ENCODE results near the gene PROM1.

PROM1 gene

DNA sequence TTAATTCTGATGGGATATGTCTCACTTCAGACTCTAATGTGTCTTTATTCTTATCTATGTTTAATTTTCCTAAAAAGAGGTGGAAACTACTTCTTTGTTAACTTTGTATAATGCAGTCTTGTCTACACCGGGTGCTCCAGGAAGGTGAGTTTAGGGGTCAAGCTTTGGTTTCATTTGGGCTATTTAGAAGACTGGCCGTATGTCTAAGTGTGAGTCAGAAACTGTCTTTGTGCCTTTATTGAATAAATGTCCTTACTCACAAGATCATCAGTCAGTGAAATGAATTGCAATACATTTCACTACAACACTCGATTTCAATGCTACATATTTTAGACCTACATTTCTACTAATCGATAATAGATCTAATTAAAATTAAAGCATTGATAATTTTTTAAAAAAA lies 56.2 kb downstream of the PROM1 start:
- TF ChIP-seq CTCF (conservative IDR thresholded peaks at IDR 0.05): no peak
- no peak overlapping the region for H3K27ac ChIP-seq

- no peak for TF ChIP-seq CTCF (conservative IDR thresholded peaks at IDR 0.05)
- no peak overlapping the region for H3K27ac ChIP-seq
Observed at GRCh38 chr4:16027114-16027513, 56.7 kb downstream of the PROM1 start.

GRCh38 chr4:16026160-16026761 lies 57.6 kb downstream of the PROM1 start:
- TF ChIP-seq CTCF (conservative IDR thresholded peaks at IDR 0.05): peak; percentile 78
- H3K27ac ChIP-seq: no peak overlapping the region

DNA sequence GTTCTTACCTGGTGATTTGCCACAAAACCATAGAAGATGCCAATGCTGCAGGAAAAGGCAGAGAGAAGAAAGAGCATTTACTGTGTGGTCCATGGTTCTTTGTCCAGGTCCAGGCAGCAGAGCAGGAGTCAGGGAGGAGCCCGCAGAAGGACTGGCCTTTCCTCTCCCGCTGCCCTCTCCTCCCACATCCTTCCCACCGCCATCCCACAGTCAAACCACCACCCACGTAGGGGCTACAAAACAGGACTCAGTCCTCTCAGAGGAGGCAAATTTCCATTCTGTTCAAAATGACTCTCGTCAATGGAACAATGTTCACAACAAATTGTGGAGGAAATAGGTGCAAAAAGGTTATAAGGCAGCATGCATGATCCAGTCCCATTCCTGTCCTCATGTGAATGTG lies 58.6 kb downstream of the PROM1 start:
- TF ChIP-seq CTCF (conservative IDR thresholded peaks at IDR 0.05): no peak
- H3K27ac ChIP-seq: no peak overlapping the region

GRCh38 chr4:16023776-16024408 lies 59.9 kb downstream of the PROM1 start:
- TF ChIP-seq CTCF (conservative IDR thresholded peaks at IDR 0.05): no peak
- H3K27ac ChIP-seq: no peak overlapping the region

DNA sequence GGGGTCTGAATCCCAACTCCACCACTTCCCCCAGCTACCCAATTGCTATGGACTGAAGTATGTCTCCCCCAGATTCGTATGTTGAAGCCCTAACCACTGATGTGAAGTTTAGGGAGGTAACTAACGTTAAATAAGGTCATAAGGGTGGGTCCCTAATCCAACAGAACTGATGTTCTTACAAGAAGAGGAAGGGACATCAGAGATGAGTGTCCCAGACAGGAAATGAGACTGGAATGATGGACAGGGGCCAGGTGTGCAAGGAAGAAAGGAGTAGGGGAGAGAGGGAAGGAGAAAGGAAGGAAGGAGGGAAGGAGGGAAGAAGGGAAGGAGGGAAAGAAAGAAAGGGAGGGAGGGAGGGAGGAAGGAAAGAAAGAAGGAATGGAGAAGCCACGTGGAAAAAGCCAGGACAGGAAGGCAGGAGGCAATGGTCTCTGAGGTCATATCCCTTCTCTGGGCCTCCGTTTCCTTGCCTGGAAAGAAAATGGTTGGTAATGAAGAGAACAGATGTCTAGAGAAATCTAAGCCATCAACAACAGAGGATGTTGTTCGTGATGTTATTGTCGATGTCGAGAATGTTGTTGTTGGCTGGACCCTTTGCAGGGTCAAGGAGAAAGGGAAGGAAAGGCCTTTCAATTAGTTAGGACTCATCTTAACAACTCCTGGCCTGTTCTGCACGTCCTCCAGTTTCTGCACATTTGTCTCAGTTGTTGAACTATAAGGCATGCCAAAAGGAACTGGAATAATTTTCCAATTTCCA lies 61.8 kb downstream of the PROM1 start:
- no peak for TF ChIP-seq CTCF (conservative IDR thresholded peaks at IDR 0.05)

GRCh38 chr4:16019649-16020048 lies 64.2 kb downstream of the PROM1 start:
- no peak overlapping the region for H3K27ac ChIP-seq

More for the DNA sequence above, 61.8 kb downstream of the PROM1 start:
- no peak overlapping the region for H3K27ac ChIP-seq

More at GRCh38 chr4:16019649-16020048, 64.2 kb downstream of the PROM1 start:
- TF ChIP-seq CTCF (conservative IDR thresholded peaks at IDR 0.05): no peak

Measured in VCaP (cell line).